Measurements from ENCODE around the gene TMEM201. TPM values are rescaled to one million over a fixed set of nuclear protein-coding genes. Genes with fewer than 3 reads are reported as not detected.

The TMEM201 gene
- total RNA-seq, 2 donors from 2014 or later = 6.1 to 6.9 TPM

GRCh38 chr1:9643351-9644256, 54.9 kb downstream of the TMEM201 start:
- intact Hi-C loops (cut with DNase I) = no loop called here
- no peak for DNase-seq (ENCODE audit: low spot score)

- intact Hi-C loops (cut with DNase I) = no loop called here
- no peak for DNase-seq (ENCODE audit: low spot score)
These were observed 57.3 kb downstream of the TMEM201 start for GRCh38 chr1:9646037-9646436.

GRCh38 chr1:9648171-9648570, 59.5 kb downstream of the TMEM201 start:
- DNase-seq (ENCODE audit: low spot score) = no peak
- intact Hi-C loops (cut with DNase I) = no loop called here

GRCh38 chr1:9649769-9650168, 61.1 kb downstream of the TMEM201 start:
- no peak for DNase-seq (ENCODE audit: low spot score)
- intact Hi-C loops (cut with DNase I) = no loop called here

- DNase-seq (ENCODE audit: low spot score) = no peak
- intact Hi-C loops (cut with DNase I) = no loop called here
These were observed 62.5 kb downstream of the TMEM201 start for GRCh38 chr1:9651220-9651564.

- DNase-seq (ENCODE audit: low spot score) = peak; percentile 83
- intact Hi-C loops (cut with DNase I) = no loop called here
These were observed 63.1 kb downstream of the TMEM201 start, which contains the start of gene PIK3CD for GRCh38 chr1:9651565-9652378. Gene PIK3CD, plus strand, starts transcription at chr1:9651731. Its CDS starts 58,725 bp downstream, at chr1:9710456.

- intact Hi-C loops (cut with DNase I) = no loop called here
- peak; percentile 85 for DNase-seq (ENCODE audit: low spot score)
These were observed 63.9 kb downstream of the TMEM201 start for GRCh38 chr1:9652379-9653209.

- intact Hi-C loops (cut with DNase I) = no loop called here
- DNase-seq (ENCODE audit: low spot score) = no peak
These were observed 64.4 kb downstream of the TMEM201 start for GRCh38 chr1:9653210-9653490.

- intact Hi-C loops (cut with DNase I) = no loop called here
- DNase-seq (ENCODE audit: low spot score) = no peak
These were observed 64.9 kb downstream of the TMEM201 start for GRCh38 chr1:9653491-9654050.

- intact Hi-C loops (cut with DNase I) = no loop called here
- no peak for DNase-seq (ENCODE audit: low spot score)
These were observed 65.5 kb downstream of the TMEM201 start for GRCh38 chr1:9654051-9654833.

GRCh38 chr1:9654834-9655723, 66.4 kb downstream of the TMEM201 start:
- DNase-seq (ENCODE audit: low spot score) = no peak
- intact Hi-C loops (cut with DNase I) = no loop called here

GRCh38 chr1:9655836-9656235, 67.1 kb downstream of the TMEM201 start:
- intact Hi-C loops (cut with DNase I) = no loop called here
- DNase-seq (ENCODE audit: low spot score) = no peak

GRCh38 chr1:9657521-9658032, 68.9 kb downstream of the TMEM201 start:
- intact Hi-C loops (cut with DNase I) = no loop called here
- no peak for DNase-seq (ENCODE audit: low spot score)

- intact Hi-C loops (cut with DNase I) = no loop called here
- no peak for DNase-seq (ENCODE audit: low spot score)
These were observed 69.5 kb downstream of the TMEM201 start for GRCh38 chr1:9658199-9658598.

- intact Hi-C loops (cut with DNase I) = no loop called here
- DNase-seq (ENCODE audit: low spot score) = no peak
These were observed 70.6 kb downstream of the TMEM201 start for GRCh38 chr1:9659328-9659727.

- intact Hi-C loops (cut with DNase I) = no loop called here
- no peak for DNase-seq (ENCODE audit: low spot score)
These were observed 74.5 kb downstream of the TMEM201 start for GRCh38 chr1:9663257-9663656.

All from posterior vena cava (tissue), 2 donors.